ENCODE data around the gene ZDHHC7. TPM values are rescaled to one million over a fixed set of nuclear protein-coding genes. Genes with fewer than 3 reads are reported as not detected.

Gene ZDHHC7
- total RNA-seq, 1 donor from 2014 or later: 79.7 TPM

- no peak overlapping the region for H3K4me3 ChIP-seq
- intact Hi-C loops (cut with DNase I): no loop called here
- DNase-seq: no peak
- no peak overlapping the region for H3K27ac ChIP-seq
- no peaks in the 10 kb centered on the region for H3K36me3 ChIP-seq
- H3K9me3 ChIP-seq: no peaks in the 10 kb centered on the region
- ATAC-seq: no peak
- no peak for TF ChIP-seq CTCF (IDR thresholded peaks at IDR 0.05)
- peaks cover 13% of the 10 kb centered on the region for H3K4me1 ChIP-seq
- no peaks in the 10 kb centered on the region for H3K27me3 ChIP-seq
Observed at GRCh38 chr16:84947996-84948850, 63.1 kb downstream of the ZDHHC7 start.

GRCh38 chr16:84947022-84947421 is 64.3 kb downstream of the ZDHHC7 start:
- Histone ChIP-seq H3K36me3 (no peaks in the 10 kb centered on the region), H3K4me3 (no peak overlapping the region), H3K27me3 (no peaks in the 10 kb centered on the region), H3K4me1 (peaks cover 4% of the 10 kb centered on the region), H3K27ac (no peak overlapping the region), H3K9me3 (no peaks in the 10 kb centered on the region)
- intact Hi-C loops (cut with DNase I): no loop called here
- no peak for TF ChIP-seq CTCF (IDR thresholded peaks at IDR 0.05)
- DNase-seq (no peak), ATAC-seq (peak; percentile 56)

- ATAC-seq: no peak
Observed at GRCh38 chr16:84943620-84944019, 67.7 kb downstream of the ZDHHC7 start.

GRCh38 chr16:84942786-84943185 is 68.5 kb downstream of the ZDHHC7 start:
- TF ChIP-seq CTCF (IDR thresholded peaks at IDR 0.05): no peak
- no peaks in the 10 kb centered on the region for H3K27me3 ChIP-seq
- no peak for DNase-seq
- no peak overlapping the region for H3K4me3 ChIP-seq
- H3K36me3 ChIP-seq: no peaks in the 10 kb centered on the region
- H3K4me1 ChIP-seq: no peaks in the 10 kb centered on the region
- H3K9me3 ChIP-seq: no peaks in the 10 kb centered on the region
- ATAC-seq: no peak
- intact Hi-C loops (cut with DNase I): no loop called here
- H3K27ac ChIP-seq: no peak overlapping the region

More at GRCh38 chr16:84943620-84944019, 67.7 kb downstream of the ZDHHC7 start:
- intact Hi-C loops (cut with DNase I): no loop called here
- Histone ChIP-seq H3K36me3 (no peaks in the 10 kb centered on the region), H3K27me3 (no peaks in the 10 kb centered on the region), H3K9me3 (no peaks in the 10 kb centered on the region), H3K4me1 (no peaks in the 10 kb centered on the region), H3K4me3 (no peak overlapping the region), H3K27ac (no peak overlapping the region)
- TF ChIP-seq CTCF (IDR thresholded peaks at IDR 0.05): no peak
- DNase-seq: no peak

- no peak for TF ChIP-seq CTCF (IDR thresholded peaks at IDR 0.05)
- intact Hi-C loops (cut with DNase I): no loop called here
- H3K9me3 ChIP-seq: no peaks in the 10 kb centered on the region
- no peaks in the 10 kb centered on the region for H3K27me3 ChIP-seq
- H3K27ac ChIP-seq: no peak overlapping the region
- DNase-seq (no peak), ATAC-seq (no peak)
- H3K4me1 ChIP-seq: no peaks in the 10 kb centered on the region
- no peaks in the 10 kb centered on the region for H3K36me3 ChIP-seq
- no peak overlapping the region for H3K4me3 ChIP-seq
Observed at GRCh38 chr16:84941921-84942320, 69.4 kb downstream of the ZDHHC7 start.

Measured in upper lobe of right lung (tissue), 1 donor.